ENCODE measurements around the gene ASF1B.

- TF ChIP-seq, protein P1, sequence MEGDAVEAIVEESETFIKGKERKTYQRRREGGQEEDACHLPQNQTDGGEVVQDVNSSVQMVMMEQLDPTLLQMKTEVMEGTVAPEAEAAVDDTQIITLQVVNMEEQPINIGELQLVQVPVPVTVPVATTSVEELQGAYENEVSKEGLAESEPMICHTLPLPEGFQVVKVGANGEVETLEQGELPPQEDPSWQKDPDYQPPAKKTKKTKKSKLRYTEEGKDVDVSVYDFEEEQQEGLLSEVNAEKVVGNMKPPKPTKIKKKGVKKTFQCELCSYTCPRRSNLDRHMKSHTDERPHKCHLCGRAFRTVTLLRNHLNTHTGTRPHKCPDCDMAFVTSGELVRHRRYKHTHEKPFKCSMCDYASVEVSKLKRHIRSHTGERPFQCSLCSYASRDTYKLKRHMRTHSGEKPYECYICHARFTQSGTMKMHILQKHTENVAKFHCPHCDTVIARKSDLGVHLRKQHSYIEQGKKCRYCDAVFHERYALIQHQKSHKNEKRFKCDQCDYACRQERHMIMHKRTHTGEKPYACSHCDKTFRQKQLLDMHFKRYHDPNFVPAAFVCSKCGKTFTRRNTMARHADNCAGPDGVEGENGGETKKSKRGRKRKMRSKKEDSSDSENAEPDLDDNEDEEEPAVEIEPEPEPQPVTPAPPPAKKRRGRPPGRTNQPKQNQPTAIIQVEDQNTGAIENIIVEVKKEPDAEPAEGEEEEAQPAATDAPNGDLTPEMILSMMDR (conservative IDR thresholded peaks at IDR 0.05 in 1 of 2, IDR thresholded peaks at IDR 0.05 in 1 of 2; ENCODE audit: extremely low read depth in 1 of 2, insufficient read depth in 1 of 2, low read depth in 1 of 2, low read length in 2 of 2) = no peak
- TF ChIP-seq EZH2 (IDR thresholded peaks at IDR 0.05; ENCODE audit: borderline replicate concordance, low read length) = no peak
Observed at GRCh38 chr19:14177496-14178074, 41.2 kb upstream of the ASF1B start.
